ENCODE measurements around the gene TFB2M. TPM values are rescaled to one million over a fixed set of nuclear protein-coding genes. Genes with fewer than 3 reads are reported as not detected.

Gene TFB2M
- polyA plus RNA-seq (2012; ENCODE audit: insufficient read length, low read depth) = 16.2 TPM

DNA sequence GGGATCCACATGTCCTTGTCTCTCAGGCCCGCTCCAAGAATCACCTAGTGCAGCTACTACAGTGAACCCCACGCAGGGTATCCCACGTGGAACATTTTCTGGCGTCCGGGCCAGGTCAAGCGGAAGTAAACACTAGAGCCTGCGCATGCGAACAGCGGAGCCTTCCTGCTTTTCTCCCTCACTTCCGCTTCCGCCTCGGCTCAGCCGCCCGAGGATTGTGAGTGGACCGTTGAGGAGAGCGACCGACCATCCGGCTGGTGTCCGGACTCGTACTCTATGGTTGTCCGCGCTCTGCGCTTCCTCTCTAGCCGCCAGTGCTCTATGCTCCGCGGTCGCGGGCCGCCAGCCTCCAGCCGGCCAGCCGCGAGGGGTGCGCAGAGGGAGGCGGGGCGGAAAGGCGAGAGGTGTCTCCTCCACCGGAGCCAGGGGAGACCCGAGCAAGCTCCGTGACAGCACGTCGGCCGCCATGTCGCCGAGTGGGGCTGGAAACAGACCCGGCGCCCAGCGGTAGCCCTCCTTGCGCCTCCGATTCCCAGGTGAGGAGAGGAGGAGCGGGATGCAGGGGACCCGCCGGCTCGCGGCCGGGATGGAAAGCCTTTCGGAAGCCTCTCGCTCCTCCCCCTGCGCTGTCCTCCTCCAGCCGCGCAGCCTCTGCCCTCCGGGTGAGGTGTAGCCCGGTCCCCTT lies at the start of gene TFB2M, which contains the start of gene CNST:
TFB2M (minus strand) TSS at position 134 of the 685 bp plus-strand sequence; CDS start at position 11, 123 bp downstream.
CNST (plus strand) TSS at position 329 of the 685 bp plus-strand sequence. CDS start 25,107 bp downstream, outside the sequence.
- TF ChIP-seq TAF1 (IDR thresholded peaks at IDR 0.05; ENCODE audit: borderline replicate concordance, insufficient read depth, low read length) (peak; percentile 73; the same call in 1 of the 2 replicates), POLR2AphosphoS5 (IDR thresholded peaks at IDR 0.05; ENCODE audit: low read depth, low read length) (peak; percentile 74), FOXP2 (optimal IDR thresholded peaks at IDR 0.05; ENCODE audit: borderline replicate concordance, extremely low read depth, extremely low read length, insufficient read depth) (peak; percentile 92), SIN3A (IDR thresholded peaks at IDR 0.05; ENCODE audit: borderline replicate concordance, insufficient read depth, low read length) (peak; percentile 100)
- TF ChIP-seq, protein P1, sequence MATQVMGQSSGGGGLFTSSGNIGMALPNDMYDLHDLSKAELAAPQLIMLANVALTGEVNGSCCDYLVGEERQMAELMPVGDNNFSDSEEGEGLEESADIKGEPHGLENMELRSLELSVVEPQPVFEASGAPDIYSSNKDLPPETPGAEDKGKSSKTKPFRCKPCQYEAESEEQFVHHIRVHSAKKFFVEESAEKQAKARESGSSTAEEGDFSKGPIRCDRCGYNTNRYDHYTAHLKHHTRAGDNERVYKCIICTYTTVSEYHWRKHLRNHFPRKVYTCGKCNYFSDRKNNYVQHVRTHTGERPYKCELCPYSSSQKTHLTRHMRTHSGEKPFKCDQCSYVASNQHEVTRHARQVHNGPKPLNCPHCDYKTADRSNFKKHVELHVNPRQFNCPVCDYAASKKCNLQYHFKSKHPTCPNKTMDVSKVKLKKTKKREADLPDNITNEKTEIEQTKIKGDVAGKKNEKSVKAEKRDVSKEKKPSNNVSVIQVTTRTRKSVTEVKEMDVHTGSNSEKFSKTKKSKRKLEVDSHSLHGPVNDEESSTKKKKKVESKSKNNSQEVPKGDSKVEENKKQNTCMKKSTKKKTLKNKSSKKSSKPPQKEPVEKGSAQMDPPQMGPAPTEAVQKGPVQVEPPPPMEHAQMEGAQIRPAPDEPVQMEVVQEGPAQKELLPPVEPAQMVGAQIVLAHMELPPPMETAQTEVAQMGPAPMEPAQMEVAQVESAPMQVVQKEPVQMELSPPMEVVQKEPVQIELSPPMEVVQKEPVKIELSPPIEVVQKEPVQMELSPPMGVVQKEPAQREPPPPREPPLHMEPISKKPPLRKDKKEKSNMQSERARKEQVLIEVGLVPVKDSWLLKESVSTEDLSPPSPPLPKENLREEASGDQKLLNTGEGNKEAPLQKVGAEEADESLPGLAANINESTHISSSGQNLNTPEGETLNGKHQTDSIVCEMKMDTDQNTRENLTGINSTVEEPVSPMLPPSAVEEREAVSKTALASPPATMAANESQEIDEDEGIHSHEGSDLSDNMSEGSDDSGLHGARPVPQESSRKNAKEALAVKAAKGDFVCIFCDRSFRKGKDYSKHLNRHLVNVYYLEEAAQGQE (IDR thresholded peaks at IDR 0.05; ENCODE audit: insufficient read depth in 1 of 2, low read depth in 2 of 2, low read length in 2 of 2) = peak; percentile 31 to 64; a peak in 1 of 4 replicates

- TF ChIP-seq TAF1 (IDR thresholded peaks at IDR 0.05; ENCODE audit: borderline replicate concordance, insufficient read depth, low read length) (no peak), SIN3A (IDR thresholded peaks at IDR 0.05; ENCODE audit: borderline replicate concordance, insufficient read depth, low read length) (no peak), FOXP2 (optimal IDR thresholded peaks at IDR 0.05; ENCODE audit: borderline replicate concordance, extremely low read depth, extremely low read length, insufficient read depth) (no peak)
- TF ChIP-seq, protein P1 (IDR thresholded peaks at IDR 0.05; ENCODE audit: insufficient read depth in 1 of 2, low read depth in 2 of 2, low read length in 2 of 2) = no peak
Observed at GRCh38 chr1:246613096-246613758, 47.2 kb upstream of the TFB2M start.

- TF ChIP-seq FOXP2 (optimal IDR thresholded peaks at IDR 0.05; ENCODE audit: borderline replicate concordance, extremely low read depth, extremely low read length, insufficient read depth) (no peak), POLR2AphosphoS5 (IDR thresholded peaks at IDR 0.05; ENCODE audit: low read depth, low read length) (no peak), SIN3A (IDR thresholded peaks at IDR 0.05; ENCODE audit: borderline replicate concordance, insufficient read depth, low read length) (no peak), TAF1 (IDR thresholded peaks at IDR 0.05; ENCODE audit: borderline replicate concordance, insufficient read depth, low read length) (no peak)
- TF ChIP-seq, protein P1 (IDR thresholded peaks at IDR 0.05; ENCODE audit: insufficient read depth in 1 of 2, low read depth in 2 of 2, low read length in 2 of 2) = no peak
Observed at GRCh38 chr1:246609632-246610031, 43.6 kb upstream of the TFB2M start.

DNA sequence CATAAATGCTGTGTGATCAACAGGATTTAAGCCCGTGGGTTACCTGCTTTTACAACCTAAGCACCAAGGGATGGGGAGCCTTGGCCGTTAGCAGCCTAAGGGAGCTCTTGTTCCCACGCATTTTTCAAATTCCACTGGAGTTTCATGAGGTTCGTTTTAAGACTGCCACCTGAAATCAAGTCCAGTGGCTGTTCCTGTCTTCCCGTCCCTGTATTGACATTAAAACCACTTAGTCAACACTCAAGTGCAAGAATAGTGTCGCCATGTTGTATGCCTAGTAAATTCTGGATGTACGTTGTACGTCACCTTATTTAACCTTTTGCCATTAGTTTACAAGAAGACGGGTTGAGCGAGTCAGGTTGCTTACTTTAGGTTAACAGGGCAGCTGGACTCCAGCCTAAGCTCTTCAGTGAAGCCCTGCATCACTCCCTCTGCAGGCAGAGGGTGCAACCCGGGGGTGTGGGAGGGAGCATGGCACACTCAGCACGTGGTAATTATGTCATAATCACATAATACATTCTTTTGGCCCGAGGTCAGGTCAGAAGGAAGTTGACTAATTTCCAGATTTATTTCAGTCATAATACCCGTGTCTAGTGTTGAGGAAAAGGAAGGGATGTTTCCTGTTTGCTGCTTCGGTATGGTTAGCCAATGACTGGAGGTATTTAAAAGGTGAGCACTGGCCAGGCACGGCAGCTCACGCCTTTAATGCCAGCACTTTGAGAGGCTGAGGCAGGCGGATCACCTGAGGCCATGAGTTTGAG lies 42.7 kb upstream of the TFB2M start:
- TF ChIP-seq SIN3A (IDR thresholded peaks at IDR 0.05; ENCODE audit: borderline replicate concordance, insufficient read depth, low read length) = no peak

DNA sequence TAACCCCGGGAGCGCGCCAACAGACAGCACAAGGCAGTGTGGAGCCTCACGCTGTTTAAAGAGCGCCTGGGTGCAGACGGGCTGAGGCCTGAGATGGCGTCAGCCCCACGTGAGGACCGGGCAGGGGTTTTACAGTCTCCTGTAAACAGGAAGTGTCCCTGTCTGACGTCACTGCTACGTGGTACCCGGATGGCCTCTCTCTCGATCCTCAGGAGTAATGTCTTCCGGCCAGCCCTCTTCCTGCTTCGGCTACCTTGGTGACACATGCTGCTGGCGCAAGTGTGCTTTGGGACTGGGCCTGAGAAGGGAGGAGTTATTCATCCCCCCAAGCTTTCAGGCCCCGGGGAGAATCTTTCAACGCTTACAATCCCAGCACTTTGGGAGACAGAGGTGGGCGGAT lies 41.4 kb upstream of the TFB2M start:
- no peak for TF ChIP-seq SIN3A (IDR thresholded peaks at IDR 0.05; ENCODE audit: borderline replicate concordance, insufficient read depth, low read length)
- TF ChIP-seq, protein P1 (IDR thresholded peaks at IDR 0.05; ENCODE audit: insufficient read depth in 1 of 2, low read depth in 2 of 2, low read length in 2 of 2) = no peak
- TF ChIP-seq FOXP2 (optimal IDR thresholded peaks at IDR 0.05; ENCODE audit: borderline replicate concordance, extremely low read depth, extremely low read length, insufficient read depth) = no peak
- no peak for TF ChIP-seq TAF1 (IDR thresholded peaks at IDR 0.05; ENCODE audit: borderline replicate concordance, insufficient read depth, low read length)
- TF ChIP-seq POLR2AphosphoS5 (IDR thresholded peaks at IDR 0.05; ENCODE audit: low read depth, low read length) = no peak

All from PFSK-1 (cell line).